Measurements from ENCODE around the gene EXOC3.

The EXOC3 gene

DNA sequence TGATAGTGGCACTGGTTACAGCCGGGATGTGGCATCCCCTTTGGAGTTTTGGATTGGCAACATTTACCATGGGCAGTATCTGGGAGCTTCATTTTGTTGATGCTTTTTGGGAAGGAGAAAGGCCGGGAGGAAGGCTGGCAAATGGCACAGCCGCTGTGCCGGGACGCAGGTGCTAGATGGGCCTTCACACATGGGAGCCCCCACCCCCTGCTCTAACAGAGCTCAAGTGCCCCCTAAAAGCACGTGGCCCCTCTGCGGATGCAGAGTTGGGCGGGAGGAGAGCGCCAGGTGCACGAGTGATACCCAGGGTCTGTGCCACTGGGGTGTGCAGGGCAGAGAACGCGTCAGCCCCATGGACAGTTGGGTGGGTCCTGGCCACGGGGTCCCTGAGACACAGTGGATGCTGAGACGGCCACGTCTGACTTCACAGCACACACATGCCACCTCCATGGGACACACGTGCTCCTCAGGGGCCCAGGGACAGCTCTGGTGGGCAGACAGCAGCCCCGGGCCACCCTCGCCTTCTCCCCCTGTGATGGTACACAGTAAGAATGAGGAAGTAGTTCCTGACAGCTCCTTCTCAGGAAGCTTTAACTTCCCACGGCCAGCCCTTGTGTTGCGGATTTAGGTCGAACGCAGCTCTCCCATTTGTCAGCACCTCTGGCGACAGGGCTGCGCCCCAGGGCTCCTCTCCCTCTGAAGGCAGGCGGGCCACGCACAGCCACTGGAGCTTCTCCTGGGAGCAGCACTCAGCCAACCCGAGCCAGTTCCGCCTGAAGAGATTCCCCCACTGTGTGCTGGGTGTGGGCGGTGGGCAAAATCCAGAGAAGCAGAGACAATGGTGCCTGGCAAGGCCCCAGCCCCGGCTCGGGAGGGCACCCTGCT lies 70.5 kb downstream of the EXOC3 start:
- no peak overlapping the region for H3K27ac Mint-ChIP-seq
- no peak overlapping the region for H3K4me3 Mint-ChIP-seq
- no peaks in the 10 kb centered on the region for H3K36me3 Mint-ChIP-seq
- H3K4me1 Mint-ChIP-seq, result no peaks in the 10 kb centered on the region
- H3K27me3 Mint-ChIP-seq, result peaks cover 9% of the 10 kb centered on the region
- H3K9me3 Mint-ChIP-seq, result no peaks in the 10 kb centered on the region

DNA sequence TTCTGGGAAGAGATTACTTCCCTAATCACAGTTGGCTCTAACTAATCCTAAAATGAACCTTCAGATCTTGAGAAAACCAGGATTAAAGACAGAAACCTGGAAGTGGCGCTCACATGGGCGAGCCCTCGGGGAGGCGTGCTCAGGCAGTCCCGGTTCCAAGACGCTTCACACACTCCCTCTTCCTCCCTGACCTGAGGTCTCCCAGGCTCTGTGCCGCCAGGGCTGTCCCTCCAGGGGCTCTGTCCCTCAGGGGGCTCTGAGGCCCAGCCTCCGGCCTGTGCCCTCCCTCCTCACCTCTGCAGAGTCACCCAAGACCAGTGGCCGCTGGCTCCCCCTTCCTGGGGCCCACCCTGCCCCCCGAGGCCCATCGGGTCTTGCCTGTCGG lies 71.1 kb downstream of the EXOC3 start:
- Mint-ChIP-seq H3K4me3 (no peak overlapping the region), H3K9me3 (no peaks in the 10 kb centered on the region), H3K4me1 (no peaks in the 10 kb centered on the region), H3K27me3 (peaks cover 9% of the 10 kb centered on the region), H3K36me3 (no peaks in the 10 kb centered on the region), H3K27ac (no peak overlapping the region)

DNA sequence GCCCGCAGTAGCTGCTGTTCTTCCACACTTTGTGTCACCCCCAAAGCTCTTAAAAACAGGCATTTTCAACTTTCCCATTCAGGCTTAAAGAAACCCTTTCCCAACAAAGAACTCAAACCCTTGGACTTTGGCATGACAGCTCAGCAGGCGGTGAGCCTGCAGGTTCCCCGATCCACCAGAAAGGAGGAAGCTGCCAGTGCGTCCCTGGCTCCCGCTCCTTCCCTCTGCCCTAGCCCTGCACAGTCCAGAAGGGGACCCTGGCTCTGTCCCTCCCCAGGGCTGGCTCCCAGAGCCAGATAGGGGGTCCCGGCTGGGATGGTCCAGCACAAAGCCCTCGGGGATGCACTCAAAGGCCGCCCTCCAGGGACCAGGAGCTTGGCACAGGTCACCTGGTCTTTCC lies 71.7 kb downstream of the EXOC3 start:
- peaks cover 9% of the 10 kb centered on the region for H3K27me3 Mint-ChIP-seq
- no peak overlapping the region for H3K27ac Mint-ChIP-seq
- no peaks in the 10 kb centered on the region for H3K4me1 Mint-ChIP-seq
- H3K4me3 Mint-ChIP-seq, result no peak overlapping the region
- no peaks in the 10 kb centered on the region for H3K9me3 Mint-ChIP-seq
- no peaks in the 10 kb centered on the region for H3K36me3 Mint-ChIP-seq

DNA sequence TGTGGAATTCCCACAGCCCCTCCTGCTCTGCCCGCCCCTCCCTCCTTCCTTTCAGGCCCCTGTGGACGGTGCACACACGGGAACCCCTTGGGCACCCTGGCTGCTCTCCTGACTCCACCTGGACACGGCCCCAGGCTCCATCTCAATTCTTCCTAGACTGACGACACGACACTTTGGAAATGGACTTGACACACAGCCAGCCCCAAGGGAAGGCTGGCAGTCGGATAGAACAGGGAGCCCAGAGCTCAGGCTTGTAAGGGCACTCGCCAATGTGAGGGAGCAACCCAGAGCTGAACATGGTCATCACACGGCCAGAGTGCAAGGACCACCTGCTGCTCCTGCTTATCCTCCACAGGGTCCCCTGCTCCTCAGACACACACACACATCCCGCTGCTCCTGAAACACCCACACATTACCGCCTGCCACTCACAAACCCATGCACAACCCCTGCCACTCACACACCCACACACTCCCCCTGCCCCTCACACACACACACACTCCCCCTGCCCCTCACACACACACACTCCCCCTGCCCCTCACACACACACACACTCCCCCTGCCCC lies 72.4 kb downstream of the EXOC3 start:
- Mint-ChIP-seq H3K27ac (no peak overlapping the region), H3K9me3 (no peaks in the 10 kb centered on the region), H3K27me3 (peaks cover 9% of the 10 kb centered on the region), H3K4me1 (no peaks in the 10 kb centered on the region), H3K36me3 (no peaks in the 10 kb centered on the region), H3K4me3 (no peak overlapping the region)

DNA sequence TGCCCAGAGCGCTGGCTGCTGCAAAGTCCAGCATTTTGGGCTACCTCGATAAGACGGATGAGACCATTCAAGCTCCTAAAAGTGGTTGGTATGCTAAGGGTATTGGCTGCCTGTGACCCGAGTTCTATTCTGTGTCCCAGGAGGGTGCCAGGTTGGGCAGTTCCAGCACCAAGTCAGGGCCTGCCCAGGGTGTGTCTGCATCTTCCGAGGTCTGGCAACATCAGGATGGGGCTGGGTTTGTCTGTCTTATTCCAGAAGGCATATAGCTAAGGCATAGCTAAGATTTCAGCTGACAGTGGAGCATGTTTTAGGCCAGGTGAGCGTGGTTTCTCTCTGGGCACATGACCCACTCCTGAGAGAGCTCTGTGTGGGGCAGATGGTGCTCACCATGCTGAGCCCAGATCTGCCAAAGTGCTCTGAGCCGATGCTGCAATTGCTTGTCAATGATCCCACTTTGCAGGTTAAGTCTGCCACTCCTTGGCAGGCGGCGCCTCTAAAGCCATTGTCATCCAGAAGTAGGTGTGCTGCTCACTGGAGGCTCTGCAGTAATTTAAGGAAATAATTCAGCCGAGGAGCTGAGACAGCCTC lies 73.5 kb downstream of the EXOC3 start:
- Mint-ChIP-seq H3K4me1 (no peaks in the 10 kb centered on the region), H3K27ac (no peak overlapping the region), H3K9me3 (no peaks in the 10 kb centered on the region), H3K36me3 (no peaks in the 10 kb centered on the region), H3K4me3 (no peak overlapping the region), H3K27me3 (peaks cover 12% of the 10 kb centered on the region)

Measured in activated naive CD4-positive, alpha-beta T cell treated with anti-CD3 and anti-CD28 coated beads, Interleukin-2, amount 50 U/mL, for 24 hours (primary cell).